ENCODE measurements around the gene MALSU1.

GRCh38 chr7:23335621-23336020 is 36.5 kb downstream of the MALSU1 start:
- TF ChIP-seq CTCF (IDR thresholded peaks at IDR 0.05): no peak
- TF ChIP-seq POLR2A (IDR thresholded peaks at IDR 0.05): no peak
- no peak for TF ChIP-seq POLR2AphosphoS5 (IDR thresholded peaks at IDR 0.05)
